H54 (cell line): Measurements from ENCODE around the gene PCOLCE2.

ENCODE experiments used
- DNase-seq: peaks from one replicate; pipeline ENCODE4 v3.0.0; 2011; ENCODE audit warnings: low spot score, mixed read lengths; ENCODE audit not compliant: insufficient read length
- FAIRE-seq: peaks from 3 replicates; lab custom pipeline; 2011; peaks lifted over from hg19 to GRCh38; lab: Jason Lieb, UNC
- POLR2A ChIP-seq: IDR thresholded peaks from 2 replicates; pipeline ENCODE4 v1.6.1; 2011; ENCODE audit warnings: low read depth, mild to moderate bottlenecking, low read length

PCOLCE2 gene

DNA sequence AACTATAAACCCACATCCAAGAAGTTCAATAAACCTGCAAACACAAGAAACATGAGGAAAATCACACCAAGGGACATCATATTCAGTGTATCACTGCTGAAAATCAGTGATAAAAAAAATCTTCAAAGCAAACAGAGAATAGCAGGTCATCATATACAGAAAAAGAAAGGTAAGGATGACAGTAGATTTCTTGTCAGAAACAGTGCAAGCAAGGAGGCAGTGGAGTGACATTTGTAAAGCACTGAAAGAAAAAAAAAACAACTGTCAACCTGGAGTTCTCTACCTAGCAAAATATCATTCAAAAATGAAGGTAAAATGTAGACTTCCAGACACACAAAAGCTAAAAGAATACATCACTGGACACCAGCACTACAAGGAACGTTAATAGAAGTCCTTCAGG lies 93.6 kb downstream of the PCOLCE2 start:
- TF ChIP-seq POLR2A, result no peak
- FAIRE-seq (no peak), DNase-seq (no peak)

DNA sequence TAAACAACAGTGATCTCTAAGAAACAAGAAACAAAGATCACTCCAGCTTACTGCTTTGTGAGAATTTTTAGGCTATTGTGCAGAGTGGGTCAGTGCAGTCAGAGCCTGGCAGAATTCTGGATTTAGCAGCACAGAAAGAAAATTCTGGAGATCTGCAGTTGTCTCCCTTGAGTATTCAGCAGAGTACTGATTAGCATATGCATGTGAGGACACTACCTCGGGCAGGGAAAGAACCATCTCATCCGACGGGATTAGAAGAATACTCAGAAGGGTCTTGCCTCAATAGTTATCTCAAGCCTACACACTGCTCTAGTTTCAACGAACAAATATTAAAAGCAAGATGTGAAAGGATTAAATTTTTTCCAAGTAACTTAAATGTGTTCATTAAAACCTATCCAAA lies 94.4 kb downstream of the PCOLCE2 start:
- FAIRE-seq, result peak; percentile 45
- TF ChIP-seq POLR2A, result no peak
- DNase-seq, result no peak

DNA sequence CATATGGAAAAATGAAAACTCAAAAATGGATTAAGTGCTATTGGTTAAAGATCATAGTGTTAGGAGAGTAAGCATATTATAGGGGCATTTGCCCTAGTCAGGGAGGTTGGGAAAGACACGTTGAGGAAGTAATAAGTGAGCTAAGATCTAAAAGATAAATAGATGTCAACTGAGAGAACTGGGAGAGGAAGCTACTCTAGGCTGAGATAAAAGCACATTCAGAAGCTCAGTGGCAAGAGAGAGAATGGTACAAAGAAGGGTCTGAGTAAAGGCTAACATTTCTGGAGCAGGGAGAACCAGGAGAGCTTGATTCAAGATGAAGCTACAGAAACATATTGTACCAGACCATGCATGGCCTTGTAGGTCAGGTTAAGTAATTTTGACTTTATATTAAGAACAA lies 101.2 kb downstream of the PCOLCE2 start:
- no peak for TF ChIP-seq POLR2A
- no peak for DNase-seq
- FAIRE-seq, result no peak

DNA sequence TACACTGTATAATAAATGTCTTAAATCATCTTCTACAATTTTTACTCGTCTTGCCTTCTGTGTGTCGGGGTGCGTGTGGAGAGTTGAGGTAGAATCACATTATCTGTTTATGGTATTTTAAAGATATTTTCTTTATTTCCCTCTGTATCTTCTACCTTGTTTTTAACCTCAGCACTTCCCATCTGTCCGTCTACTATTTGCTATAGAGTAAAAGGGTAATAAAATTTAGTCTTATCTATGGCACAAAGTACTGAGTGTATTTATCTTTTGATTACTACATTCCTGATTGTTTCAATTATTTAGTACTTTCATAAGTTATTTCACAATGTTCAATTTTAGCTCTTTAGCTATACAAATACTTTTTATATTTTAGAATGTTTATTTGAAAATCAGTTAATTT lies 102.9 kb downstream of the PCOLCE2 start:
- DNase-seq (no peak), FAIRE-seq (no peak)
- no peak for TF ChIP-seq POLR2A

DNA sequence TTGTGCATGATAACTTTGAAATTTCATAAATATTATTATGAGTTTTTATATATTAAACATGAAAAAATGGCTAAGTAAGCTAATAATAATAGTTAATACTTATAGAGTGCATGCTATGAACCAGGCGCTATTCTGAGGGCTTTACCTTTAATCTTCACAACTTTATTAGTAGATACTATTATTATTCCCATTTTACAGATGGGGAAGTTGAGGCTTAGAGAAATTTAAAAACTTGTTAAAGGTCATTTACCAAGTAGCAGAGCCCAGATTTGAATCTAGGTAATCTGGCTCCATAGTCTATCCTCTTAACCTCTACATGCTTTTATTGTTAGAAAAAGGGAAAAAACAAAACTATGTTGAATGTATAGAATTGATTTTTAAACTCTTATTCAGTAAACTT lies 104.7 kb downstream of the PCOLCE2 start:
- DNase-seq, result no peak
- TF ChIP-seq POLR2A, result no peak
- no peak for FAIRE-seq

DNA sequence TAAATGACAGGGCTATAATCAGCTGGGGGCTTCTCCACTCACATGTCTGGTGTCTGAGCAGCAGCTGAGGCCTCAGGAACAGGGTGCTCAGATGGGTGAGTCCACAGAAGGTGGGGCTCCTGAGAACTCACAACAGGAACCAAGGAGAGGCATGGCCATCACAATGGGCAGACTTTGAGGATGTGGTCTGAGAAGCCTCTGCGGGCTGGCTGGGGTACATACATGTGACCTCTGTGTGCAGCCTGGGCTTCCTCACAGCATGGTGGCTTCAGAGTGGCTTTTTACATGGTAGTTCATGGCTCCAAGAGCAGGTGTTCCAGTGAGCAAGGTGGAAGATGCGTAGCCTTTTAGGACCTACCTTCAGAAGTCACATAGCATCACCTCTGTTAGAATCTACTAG lies 106.3 kb downstream of the PCOLCE2 start:
- TF ChIP-seq POLR2A, result no peak
- FAIRE-seq (no peak), DNase-seq (no peak)

DNA sequence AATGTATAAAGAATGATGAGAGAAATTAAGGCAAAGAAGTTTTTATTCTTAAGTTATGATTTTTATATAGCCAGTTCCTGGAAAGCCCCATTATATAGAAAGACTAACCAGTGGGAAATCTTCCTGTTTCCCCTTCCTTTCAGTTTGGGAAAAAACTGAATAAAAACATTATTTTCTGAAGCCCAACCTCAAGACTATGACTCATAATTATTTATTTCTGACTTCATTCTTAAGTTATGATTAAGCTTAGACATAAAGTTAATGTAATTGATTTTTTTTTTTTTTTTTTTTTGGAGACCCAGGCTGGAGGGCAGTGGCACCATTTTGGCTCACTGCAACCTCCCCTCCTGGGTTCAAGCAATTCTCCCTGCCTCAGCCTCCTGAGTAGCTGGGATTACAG lies 109.3 kb downstream of the PCOLCE2 start:
- FAIRE-seq (no peak), DNase-seq (no peak)
- TF ChIP-seq POLR2A, result no peak

DNA sequence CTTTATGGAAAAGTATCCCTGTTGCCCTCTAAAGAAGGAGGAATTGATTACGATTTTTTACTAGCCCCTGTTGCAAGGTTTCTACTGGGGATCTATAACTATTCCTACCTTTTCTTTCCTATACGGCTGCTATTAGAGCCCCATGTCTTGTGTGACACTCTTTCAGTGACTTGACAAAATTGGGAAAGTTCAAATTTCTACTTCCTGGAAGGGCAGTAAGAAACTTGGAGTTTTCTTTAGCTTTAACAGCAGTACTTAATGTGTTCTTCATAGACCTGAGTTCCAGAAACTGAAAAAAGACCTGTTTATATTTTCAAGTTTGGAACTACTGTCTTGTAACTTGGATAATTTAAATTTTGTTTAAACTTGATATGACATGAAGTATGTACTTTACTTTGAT lies 110.3 kb downstream of the PCOLCE2 start:
- peak; percentile 6 for FAIRE-seq
- DNase-seq, result no peak
- no peak for TF ChIP-seq POLR2A

DNA sequence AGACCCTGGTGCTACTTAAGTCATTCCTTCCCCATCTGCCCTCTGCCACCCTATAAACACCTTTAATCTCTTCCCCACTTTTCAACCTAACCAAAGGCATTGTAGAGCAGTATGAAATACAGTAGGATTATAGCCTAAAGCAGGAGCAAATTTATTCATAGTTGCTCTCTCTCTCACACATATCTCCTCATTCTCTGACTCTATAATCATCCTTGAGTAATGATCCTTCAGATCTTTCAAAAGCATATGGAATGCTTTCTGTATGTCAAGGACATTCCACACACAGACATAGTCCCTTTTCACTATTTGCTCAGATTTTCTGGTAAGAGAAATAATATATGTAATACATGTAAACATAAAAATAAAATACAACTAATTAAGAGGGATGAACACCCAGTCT lies 111.0 kb downstream of the PCOLCE2 start:
- FAIRE-seq, result peak; percentile 36

DNA sequence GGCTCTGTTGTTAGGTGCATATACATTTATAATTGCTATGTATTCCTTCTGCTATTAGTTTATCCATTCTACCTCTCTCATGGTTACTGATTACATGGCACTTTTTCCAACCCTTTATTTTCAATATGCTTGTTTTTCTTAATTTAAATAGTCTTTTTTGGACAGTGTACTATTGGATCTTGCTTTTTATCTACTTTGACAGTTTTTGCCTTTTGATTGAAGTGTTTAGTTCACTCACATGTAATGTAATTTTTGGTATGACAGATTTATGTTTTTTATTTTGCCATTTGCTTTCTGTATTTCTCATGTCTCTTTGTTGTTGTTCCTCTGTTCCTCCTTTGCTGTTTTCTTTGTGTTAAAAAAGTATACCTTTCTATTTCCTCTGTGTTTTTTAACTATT lies 120.5 kb downstream of the PCOLCE2 start:
- TF ChIP-seq POLR2A, result no peak
- FAIRE-seq (no peak), DNase-seq (no peak)

More for the DNA sequence above, 111.0 kb downstream of the PCOLCE2 start:
- DNase-seq, result no peak
- no peak for TF ChIP-seq POLR2A
